NCI-H510A (cell line): Measurements from ENCODE around the gene SNRNP25.
"Not testable (repeated sequence)": the region's sequence is repeated elsewhere in the genome, so short reads cannot be mapped to it uniquely, and the experiment has no call there.

Experiments
- DNase-seq: peaks from one replicate; lab custom pipeline; 2025; lab: John Stamatoyannopoulos, UW

Gene SNRNP25

DNA sequence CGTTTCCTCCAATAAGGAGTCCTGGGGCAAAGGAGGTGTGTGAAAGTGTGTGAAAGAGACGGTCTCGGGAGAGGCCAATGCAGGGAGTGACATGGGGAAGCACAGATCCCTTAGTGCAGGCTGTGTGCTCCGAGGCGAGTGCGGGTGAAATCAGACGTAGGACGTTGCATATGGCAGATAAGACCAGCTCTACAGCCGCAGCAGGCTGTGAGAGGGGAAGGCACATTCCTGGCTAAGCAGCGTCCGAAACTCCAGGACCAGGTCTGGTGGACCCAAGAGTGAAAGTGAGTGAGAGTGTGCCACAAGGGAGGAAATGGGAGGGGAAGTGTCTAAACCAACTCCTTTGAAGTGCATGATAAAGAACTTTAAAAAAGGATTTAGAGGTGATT lies 11.6 kb upstream of the SNRNP25 start:
- no peak for DNase-seq

DNA sequence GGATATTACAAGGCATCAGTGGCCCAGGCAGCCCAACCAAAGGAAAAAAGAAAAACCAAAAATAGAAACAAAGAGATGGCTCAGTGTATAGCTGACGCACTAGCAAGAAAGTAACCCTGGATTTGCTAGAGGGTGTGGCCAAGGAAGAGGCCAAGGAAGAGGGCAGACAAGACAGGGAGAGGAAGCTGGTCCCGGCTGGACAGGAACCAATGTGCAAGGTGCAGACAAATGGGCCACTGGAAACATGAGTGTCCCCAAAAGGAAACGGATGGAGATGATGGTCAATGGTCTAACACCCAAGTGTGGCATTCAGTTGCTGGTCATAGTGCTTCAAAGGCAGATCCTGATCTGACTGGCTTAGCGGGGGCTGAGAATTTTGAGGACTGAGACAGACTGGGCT lies 10.9 kb upstream of the SNRNP25 start:
- no peak for DNase-seq

DNA sequence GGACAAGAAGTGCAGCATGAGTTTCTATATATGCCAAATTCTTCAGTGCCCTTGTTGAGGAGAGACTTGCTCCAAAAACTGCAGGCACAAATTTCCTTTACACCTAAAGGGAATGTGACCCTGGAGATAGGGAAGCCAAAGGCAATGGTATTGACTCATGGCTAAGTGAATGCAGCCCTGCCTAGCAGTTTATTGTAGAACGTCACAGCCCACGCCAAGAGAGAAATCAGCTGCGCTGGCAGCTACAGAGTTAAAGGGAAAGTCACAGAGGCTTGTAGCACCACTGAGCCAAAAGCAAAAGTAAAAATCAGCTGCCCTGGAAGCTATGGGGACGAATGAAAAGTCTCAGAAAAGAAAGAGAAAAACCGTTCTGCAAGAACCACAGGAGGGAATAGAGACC lies 10.3 kb upstream of the SNRNP25 start:
- DNase-seq, result no peak

GRCh38 chr16:44655-45054 lies 9.0 kb upstream of the SNRNP25 start:
- no peak for DNase-seq

DNA sequence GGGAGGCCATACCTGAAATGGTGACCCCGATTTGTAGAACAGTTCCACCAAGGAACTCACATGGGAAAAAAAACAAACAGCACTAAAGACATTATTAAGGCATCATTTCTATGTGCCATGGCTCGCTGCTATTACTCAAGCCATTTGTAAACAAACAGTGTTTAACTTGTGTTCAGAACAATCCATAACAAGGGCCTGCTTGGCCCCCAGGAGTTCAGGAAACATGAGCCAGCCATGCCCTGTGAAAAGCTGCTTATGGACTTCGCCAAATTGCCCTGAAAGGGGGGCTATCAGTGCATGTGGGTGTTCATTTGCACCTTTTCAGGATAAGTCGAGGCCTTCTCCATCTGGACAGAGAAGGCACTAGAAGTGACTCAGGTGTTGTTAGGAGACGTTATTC lies 8.2 kb upstream of the SNRNP25 start:
- DNase-seq, result no peak

GRCh38 chr16:46510-46909 lies 7.1 kb upstream of the SNRNP25 start:
- not testable (repeated sequence) for DNase-seq

GRCh38 chr16:47234-47633 lies 6.4 kb upstream of the SNRNP25 start:
- DNase-seq, result no peak

DNA sequence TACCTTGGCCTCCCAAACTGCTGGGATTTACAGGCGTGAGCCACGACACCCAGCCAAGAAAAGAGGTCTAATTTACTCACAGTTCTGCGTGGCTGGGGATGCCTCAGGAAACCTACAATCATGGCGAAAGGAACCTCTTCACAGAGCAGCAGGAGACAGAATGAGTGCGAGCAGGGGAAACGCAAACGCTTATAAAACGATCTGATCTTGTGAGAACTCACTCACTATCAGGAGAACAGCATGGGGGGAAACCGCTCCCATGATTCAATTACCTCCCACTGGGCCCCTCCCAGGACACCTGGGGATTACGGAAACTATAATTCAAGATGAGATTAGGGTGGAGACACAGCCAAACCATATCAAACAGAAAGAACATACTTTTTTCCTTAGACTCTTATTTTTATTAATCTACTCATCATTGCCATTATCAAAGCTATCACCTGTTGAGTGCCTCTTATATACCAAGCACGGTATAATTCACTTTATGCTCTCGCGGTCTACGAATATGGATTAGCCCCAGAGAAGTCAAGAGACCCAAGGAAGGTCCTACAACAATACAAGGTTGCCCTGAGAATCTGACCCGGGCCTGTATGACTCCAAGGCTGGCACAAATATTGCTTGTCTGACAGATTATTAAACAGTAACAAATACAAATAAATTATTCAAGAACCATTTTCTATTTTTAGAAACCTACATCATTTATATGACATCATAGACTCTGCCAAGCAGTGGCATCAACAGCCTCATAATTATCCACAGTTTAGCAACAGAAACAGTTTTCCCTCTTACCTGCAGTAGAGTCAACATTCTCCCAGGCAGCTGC lies 2.6 kb upstream of the SNRNP25 start:
- no peak for DNase-seq

GRCh38 chr16:54237-54581 lies 581 bp downstream of the SNRNP25 start:
- no peak for DNase-seq

- DNase-seq, result no peak
Observed at GRCh38 chr16:55571-56136, 2.0 kb downstream of the SNRNP25 start.

DNA sequence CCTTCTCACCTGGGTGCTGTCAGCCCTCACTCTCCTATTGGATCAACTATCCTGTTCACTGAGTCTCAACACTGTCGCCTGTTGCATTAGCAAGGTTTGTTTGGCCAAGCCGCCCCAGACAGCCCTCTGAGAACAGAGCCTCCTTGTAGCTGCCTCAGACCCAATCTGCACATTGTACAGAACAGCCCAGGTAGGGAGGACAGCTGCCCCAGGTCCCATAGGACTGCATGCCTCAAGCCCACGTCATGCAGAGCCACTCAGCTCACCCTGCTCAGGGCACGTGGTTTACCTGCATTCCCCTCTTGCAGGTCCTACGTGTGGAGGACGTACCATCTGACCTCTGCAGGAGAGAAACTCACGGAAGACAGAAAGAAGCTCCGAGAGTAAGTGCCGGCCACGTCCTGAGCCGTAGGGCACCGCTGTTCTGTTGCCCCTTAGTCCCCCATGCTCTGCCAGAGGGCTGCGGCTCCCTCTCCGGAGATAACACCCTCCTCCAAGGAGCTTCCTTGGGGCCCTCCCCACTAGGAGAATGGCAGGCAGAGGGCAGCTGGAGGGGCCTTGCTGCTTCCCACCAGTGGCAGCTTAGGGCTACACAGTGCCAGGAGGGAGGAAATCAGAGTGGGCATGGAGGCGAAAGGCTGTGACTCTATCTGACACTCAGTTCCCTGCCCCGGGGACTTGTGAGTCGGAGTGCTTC lies 2.8 kb downstream of the SNRNP25 start:
- no peak for DNase-seq

- no peak for DNase-seq
Observed at GRCh38 chr16:57711-58110, 4.1 kb downstream of the SNRNP25 start.

DNA sequence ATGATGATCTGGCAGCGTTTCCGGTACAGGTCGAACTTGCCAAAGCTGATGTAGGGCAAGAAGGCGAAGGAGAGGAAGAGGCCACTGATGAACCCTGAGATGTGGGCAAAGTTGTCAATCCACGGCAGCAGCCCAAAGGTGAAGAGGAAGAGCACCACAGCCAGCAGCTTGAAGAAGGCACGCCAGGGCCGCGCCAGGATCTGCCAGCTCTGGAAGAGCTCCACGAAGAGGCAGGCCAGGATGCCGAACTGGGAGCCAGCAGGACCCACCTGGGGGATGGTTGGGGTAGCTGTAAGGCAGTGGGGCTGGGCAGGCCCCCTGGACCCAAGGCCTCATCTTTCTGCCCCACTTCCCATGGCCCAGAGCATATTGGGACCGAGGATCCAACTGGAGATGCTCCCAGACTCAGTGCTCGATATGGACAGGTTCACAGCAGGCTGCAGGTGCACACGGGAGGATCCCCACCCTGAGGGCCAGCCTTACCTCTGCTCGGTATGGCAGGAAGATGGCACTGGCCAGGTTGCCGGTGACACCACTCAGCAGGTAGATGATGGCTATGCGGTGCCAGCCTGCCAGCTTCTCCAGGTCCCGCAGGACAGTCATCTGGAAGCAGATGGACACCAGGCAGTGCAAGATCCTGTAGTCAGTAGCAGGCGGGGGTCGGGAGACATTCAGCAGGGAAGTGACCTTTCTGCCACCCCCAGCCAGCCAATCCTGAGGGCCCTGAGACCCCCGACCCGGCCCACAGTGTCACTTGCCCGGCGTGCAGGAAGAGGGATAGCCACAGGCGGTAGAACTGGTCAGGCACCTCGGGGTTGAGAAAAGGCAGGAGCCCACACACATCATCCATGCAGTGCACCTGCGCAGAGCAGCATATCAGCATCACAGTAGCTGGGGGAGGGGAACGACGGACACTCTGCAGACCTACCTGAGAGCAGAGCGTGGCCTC lies 5.1 kb downstream of the SNRNP25 start:
- DNase-seq, result no peak

- no peak for DNase-seq
Observed at GRCh38 chr16:59440-60059, 5.9 kb downstream of the SNRNP25 start.

GRCh38 chr16:60166-60565 lies 6.5 kb downstream of the SNRNP25 start:
- DNase-seq, result no peak

GRCh38 chr16:60929-61878 lies 7.6 kb downstream of the SNRNP25 start:
- DNase-seq, result no peak

DNA sequence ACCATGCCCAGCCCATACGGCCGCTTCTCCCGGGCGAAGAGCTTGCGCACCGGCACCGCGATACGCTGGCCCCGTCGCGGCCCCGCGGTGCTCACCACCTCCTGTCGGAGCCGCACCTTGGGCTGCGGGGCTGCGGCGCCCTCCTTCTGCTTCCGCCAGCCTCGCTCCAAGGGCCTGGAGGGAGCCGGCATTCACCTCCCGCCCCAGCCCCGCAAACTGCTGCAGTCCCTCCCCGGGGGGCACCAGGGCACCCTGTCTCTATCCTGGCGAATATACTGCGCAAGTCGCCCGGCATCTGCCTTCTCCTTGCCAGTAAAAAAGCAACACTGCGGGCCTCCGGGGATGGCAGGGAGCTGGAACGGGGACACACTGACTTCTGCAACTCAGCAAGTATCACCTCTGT lies 8.3 kb downstream of the SNRNP25 start:
- no peak for DNase-seq

DNA sequence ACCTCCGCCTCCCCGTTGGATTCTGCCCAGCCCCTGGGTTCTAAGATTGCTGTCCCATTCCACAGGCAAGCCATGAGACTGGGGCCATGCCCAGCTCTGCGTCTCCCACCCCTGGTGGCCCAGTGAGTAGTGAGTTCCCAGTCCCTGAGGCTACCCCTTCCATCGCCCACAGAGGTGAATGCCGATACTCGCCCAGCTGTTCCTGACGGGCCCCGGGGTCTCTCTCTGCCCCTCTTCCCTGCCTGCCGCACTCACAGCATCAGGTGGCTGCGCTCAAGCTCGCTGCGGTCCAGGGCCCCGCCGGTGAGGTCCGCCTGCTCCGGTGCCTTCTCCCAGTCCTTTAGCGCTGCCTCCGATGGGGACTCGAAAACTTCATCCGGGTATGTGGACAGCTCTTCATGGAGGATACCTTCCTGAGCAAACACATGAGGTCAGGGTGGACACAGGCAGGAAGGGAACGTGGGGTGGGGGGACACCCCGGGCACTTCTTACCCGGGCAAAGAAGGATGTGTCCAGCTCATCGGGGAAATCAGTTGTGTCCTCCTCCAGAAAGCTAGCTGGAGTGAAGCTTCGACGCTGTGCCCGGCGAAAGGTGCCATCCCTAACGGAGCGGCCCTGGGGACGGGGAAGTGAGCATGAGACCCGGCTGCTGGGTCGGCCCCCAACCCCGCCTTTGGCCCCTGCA lies 8.8 kb downstream of the SNRNP25 start:
- DNase-seq, result no peak

- no peak for DNase-seq
Observed at GRCh38 chr16:62968-63391, 9.4 kb downstream of the SNRNP25 start.

GRCh38 chr16:63466-63865 lies 9.8 kb downstream of the SNRNP25 start:
- DNase-seq, result no peak
